ENCODE data around the gene DENND6B. TPM values are rescaled to one million over a fixed set of nuclear protein-coding genes. Genes with fewer than 3 reads are reported as not detected.

DENND6B gene
- total RNA-seq, 1 experiment from 2014 or later = 11.0 TPM

GRCh38 chr22:50313600-50313999 is 13.2 kb downstream of the DENND6B start:
- H2AFZ ChIP-seq (ENCODE audit: low read depth, low read length, poor library complexity, severe bottlenecking) = no peak overlapping the region
- BruUV-seq (replicated peaks) = no TSS peak
- H3K4me3 ChIP-seq (replicated peaks in 1 of 2; ENCODE audit: low read depth in 1 of 2, low read length in 2 of 2) = no peak overlapping the region
- H3K27me3 ChIP-seq (ENCODE audit: insufficient read depth, low read length) = no peaks in the 10 kb centered on the region
- DNase-seq (ENCODE audit: low read depth, low spot score) = no peak
- ChIA-PET CTCF (no interaction called here), POLR2A (no interaction called here), RAD21 (ENCODE audit: low non-redundant PET in 1 of 2, low total read pairs in 2 of 2, uncharacterized antibody in 2 of 2, unreplicated experiment in 2 of 2) (no interaction called here)
- peak overlapping the region; percentile 33; the same call in 1 of the 2 replicates for H3K4me2 ChIP-seq (ENCODE audit: low read length)
- no peaks in the 10 kb centered on the region for H3K79me2 ChIP-seq (ENCODE audit: insufficient read depth, low read length)
- no peak overlapping the region; the same call in 1 of the 2 replicates for H3K27ac ChIP-seq (ENCODE audit: low read depth, low read length)
- no peaks in the 10 kb centered on the region for H3K9me3 ChIP-seq (ENCODE audit: control insufficient read depth in 1 of 2, insufficient read depth in 1 of 2, low read depth in 1 of 2, low read length in 2 of 2)
- H3K36me3 ChIP-seq (ENCODE audit: control insufficient read depth in 1 of 2, insufficient read depth in 2 of 2, low read length in 2 of 2) = no peaks in the 10 kb centered on the region
- ATAC-seq = no peak
- no peak overlapping the region for H3K9ac ChIP-seq (ENCODE audit: low read length)
- no peaks in the 10 kb centered on the region for H3K9me2 ChIP-seq (ENCODE audit: insufficient read depth)
- peaks cover 0 to 21% of the 10 kb centered on the region in 2 experiments; a peak in 3 of 4 replicates for H3K4me1 ChIP-seq (ENCODE audit: control insufficient read depth in 1 of 2, insufficient read depth in 2 of 2, low read length in 2 of 2)
- intact Hi-C loops (cut with micrococcal nuclease) = no loop called here
- H4K20me1 ChIP-seq (ENCODE audit: insufficient read depth) = no peaks in the 10 kb centered on the region
- TF ChIP-seq ZNF274 (IDR thresholded peaks at IDR 0.05; ENCODE audit: low read depth, low read length) = no peak
- no peak for TF ChIP-seq SIN3A (IDR thresholded peaks at IDR 0.05; ENCODE audit: low read depth)
- no peak for TF ChIP-seq ZFX (IDR thresholded peaks at IDR 0.05)
- TF ChIP-seq EGR1 (IDR thresholded peaks at IDR 0.05; ENCODE audit: low read depth) = no peak
- TF ChIP-seq YY1 (IDR thresholded peaks at IDR 0.05; ENCODE audit: extremely low read depth, insufficient replicate concordance, low read depth, low read length) = no peak
- no peak for TF ChIP-seq TCF7L2 (IDR thresholded peaks at IDR 0.05; ENCODE audit: borderline replicate concordance, extremely low read depth, insufficient read depth, insufficient read length)
- no peak for TF ChIP-seq ELF1 (IDR thresholded peaks at IDR 0.05; ENCODE audit: borderline replicate concordance, low read depth)
- no peak for TF ChIP-seq EZH2 (IDR thresholded peaks at IDR 0.05)
- TF ChIP-seq FOSL1 (IDR thresholded peaks at IDR 0.05; ENCODE audit: low read depth) = no peak
- no peak for TF ChIP-seq SRF (IDR thresholded peaks at IDR 0.05; ENCODE audit: low read depth)
- TF ChIP-seq CBX3 (IDR thresholded peaks at IDR 0.05; ENCODE audit: low read depth) = no peak
- no peak for TF ChIP-seq RAD21 (IDR thresholded peaks at IDR 0.05; ENCODE audit: low read depth)
- TF ChIP-seq JUND (IDR thresholded peaks at IDR 0.05) = no peak
- no peak for TF ChIP-seq POLR2AphosphoS5 (IDR thresholded peaks at IDR 0.05; ENCODE audit: low read depth, low read length)
- TF ChIP-seq POLR2A (IDR thresholded peaks at IDR 0.05; ENCODE audit: borderline replicate concordance, extremely low read depth, insufficient read depth, insufficient read length) = no peak
- no peak for TF ChIP-seq ATF3 (IDR thresholded peaks at IDR 0.05)
- TF ChIP-seq ZBTB33 (IDR thresholded peaks at IDR 0.05; ENCODE audit: extremely low read depth, insufficient replicate concordance, low read length) = no peak
